ENCODE results near the gene CTTN. TPM values are rescaled to one million over a fixed set of nuclear protein-coding genes. Genes with fewer than 3 reads are reported as not detected.

The CTTN gene
- total RNA-seq: 270 and 279 TPM in 2 replicates

GRCh38 chr11:70397983-70398833 is at the start of gene CTTN:
Gene CTTN, plus strand, starts transcription at chr11:70398529. Its CDS starts 8,769 bp downstream, at chr11:70407298.

Other genes with a start within 250 kb of the CTTN start
- gene FADD, start 195.2 kb upstream of the CTTN start, total RNA-seq: 36.0 and 38.2 TPM in 2 replicates
- 33.1 and 37.3 TPM in 2 replicates for gene PPFIA1, start 127.8 kb upstream of the CTTN start, total RNA-seq

Data from subcutaneous preadipocyte (primary cell).